Testis (tissue), 3 donors: ENCODE data around the gene APOOL. TPM values are rescaled to one million over a fixed set of nuclear protein-coding genes. Genes with fewer than 3 reads are reported as not detected.

Experiments used
- DNase-seq: peaks from one replicate; pipeline ENCODE4 v3.0.0-alpha.2; 2019
- H3K27ac ChIP-seq, 2 donors: fragments of 200-600 bp; sonication (generic); one replicate each; pipeline ENCODE4 v1.5.1; 2019
- H3K27me3 ChIP-seq: fragments of 200-600 bp; sonication (generic); one replicate; pipeline ENCODE4 v1.5.1; 2019
- H3K36me3 ChIP-seq: fragments of 200-600 bp; sonication (generic); one replicate; pipeline ENCODE4 v1.5.1; 2017; ENCODE audit warnings: low read depth; ENCODE audit errors: missing control alignments
- H3K4me1 ChIP-seq: fragments of 200-600 bp; sonication (generic); one replicate; pipeline ENCODE4 v1.5.1; 2019
- H3K4me3 ChIP-seq, 2 donors: fragments of 200-600 bp; sonication (generic); one replicate each; pipeline ENCODE4 v1.5.1; 2017 to 2019
- H3K9me3 ChIP-seq: fragments of 200-600 bp; sonication (generic); one replicate; pipeline ENCODE4 v1.5.1; 2017
- POLR2A ChIP-seq: fragments of 450-650 bp; IDR thresholded peaks from one replicate; pipeline ENCODE4 v1.6.1; 2017; ENCODE audit warnings: antibody characterized with exemption, mild to moderate bottlenecking, moderate library complexity
- WGBS, 2 donors: methylation state at CpG; one replicate each; pipeline ENCODE4 v1.1.5; 2018; 5-methylcytosine and 5-hydroxymethylcytosine counted together
- intact Hi-C: fragments of 100-400 bp; cut with DNase I; formaldehyde crosslinking; loops from one replicate; pipeline ENCODE4 v1.15.1; 2023; ENCODE audit warnings: low total_unique reads
- polyA plus RNA-seq: library from polyadenylated mRNA; stranded (reverse); fragments of 350-450 nt; fragmentation: Illumina TruSeq; extraction: RNeasy Lipid Tissue Mini Kit (QIAGEN cat#74804); gene quantifications from one replicate; pipeline ENCODE4 v1.2.3, GENCODE V29; 2014; ENCODE audit warnings: low read depth, low replicate concordance; ENCODE audit not compliant: insufficient read depth
- total RNA-seq, 2 donors: library from RNA; depleted of rRNA; stranded (reverse); fragments of >200 nt; gene quantifications; one replicate each; pipeline ENCODE4 v1.2.3, GENCODE V29; 2016
- TF ChIP-seq, protein P1 (sequence below), 3 experiments: fragments of 450-650 bp in 2 of 3; fragments of 200-600 bp in 1 of 3; sonication (generic) in 1 of 3; IDR thresholded peaks; one replicate each; pipeline ENCODE4 v1.5.1; 2016 to 2019; ENCODE audit warnings: antibody characterized with exemption in 3 of 3, mild to moderate bottlenecking in 2 of 3, moderate library complexity in 1 of 3

Gene APOOL
- total and polyA plus RNA-seq, 3 donors from 2014 or later, result 5.3 to 10.5 (median 10.3) TPM

DNA sequence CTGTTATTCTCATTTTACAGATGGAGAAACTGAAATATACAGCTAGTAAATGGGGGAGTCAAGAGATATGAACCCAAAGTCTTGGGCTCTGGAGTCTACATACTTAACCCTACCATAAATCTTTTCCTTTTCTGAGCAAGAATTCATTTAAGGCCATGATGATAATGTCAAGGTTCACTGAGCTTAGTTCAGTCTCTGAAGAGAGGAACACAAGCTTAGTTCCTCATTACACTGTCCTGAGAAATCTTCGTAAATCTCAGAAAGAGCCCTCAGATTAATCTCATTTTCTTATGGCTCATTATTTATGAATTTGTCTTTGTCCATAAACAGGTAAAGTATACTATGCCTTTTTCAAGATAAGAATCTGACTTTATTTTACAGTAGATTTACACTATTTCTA is 135.7 kb downstream of the APOOL start:
- Histone ChIP-seq H3K4me1 (no peaks in the 10 kb centered on the region), H3K9me3 (no peaks in the 10 kb centered on the region), H3K36me3 (no peaks in the 10 kb centered on the region), H3K27ac (no peak overlapping the region), H3K4me3 (no peak overlapping the region), H3K27me3 (no peaks in the 10 kb centered on the region)
- intact Hi-C loops, result no loop called here
- 71 to 72% methylated on average over 1 of the region's 1 CpG for WGBS, 2 donors
- TF ChIP-seq POLR2A, result no peak
- TF ChIP-seq, protein P1, sequence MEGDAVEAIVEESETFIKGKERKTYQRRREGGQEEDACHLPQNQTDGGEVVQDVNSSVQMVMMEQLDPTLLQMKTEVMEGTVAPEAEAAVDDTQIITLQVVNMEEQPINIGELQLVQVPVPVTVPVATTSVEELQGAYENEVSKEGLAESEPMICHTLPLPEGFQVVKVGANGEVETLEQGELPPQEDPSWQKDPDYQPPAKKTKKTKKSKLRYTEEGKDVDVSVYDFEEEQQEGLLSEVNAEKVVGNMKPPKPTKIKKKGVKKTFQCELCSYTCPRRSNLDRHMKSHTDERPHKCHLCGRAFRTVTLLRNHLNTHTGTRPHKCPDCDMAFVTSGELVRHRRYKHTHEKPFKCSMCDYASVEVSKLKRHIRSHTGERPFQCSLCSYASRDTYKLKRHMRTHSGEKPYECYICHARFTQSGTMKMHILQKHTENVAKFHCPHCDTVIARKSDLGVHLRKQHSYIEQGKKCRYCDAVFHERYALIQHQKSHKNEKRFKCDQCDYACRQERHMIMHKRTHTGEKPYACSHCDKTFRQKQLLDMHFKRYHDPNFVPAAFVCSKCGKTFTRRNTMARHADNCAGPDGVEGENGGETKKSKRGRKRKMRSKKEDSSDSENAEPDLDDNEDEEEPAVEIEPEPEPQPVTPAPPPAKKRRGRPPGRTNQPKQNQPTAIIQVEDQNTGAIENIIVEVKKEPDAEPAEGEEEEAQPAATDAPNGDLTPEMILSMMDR (IDR thresholded peaks at IDR 0.05), result no peak
- DNase-seq, result no peak

DNA sequence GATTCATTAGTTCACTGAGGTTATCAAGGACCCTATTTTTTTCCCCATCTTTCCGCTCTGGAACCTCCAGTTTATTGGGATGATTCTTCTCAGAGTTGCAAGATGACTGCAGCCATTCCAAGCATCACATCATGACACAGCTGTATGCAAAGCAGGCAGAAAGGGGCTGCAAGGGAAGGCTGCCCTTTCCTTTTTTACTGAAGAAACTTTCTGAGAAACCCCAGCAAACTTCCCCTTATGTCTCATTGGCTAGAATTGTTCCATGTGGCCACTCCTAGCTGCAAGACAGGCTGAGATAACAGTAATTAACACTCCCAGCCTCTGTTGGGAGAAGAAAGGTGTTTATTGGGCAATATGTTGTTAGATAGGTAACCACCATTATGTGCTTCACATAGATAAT is 137.3 kb downstream of the APOOL start:
- intact Hi-C loops, result no loop called here
- Histone ChIP-seq H3K4me1 (no peaks in the 10 kb centered on the region), H3K27ac (no peak overlapping the region), H3K4me3 (no peak overlapping the region), H3K9me3 (no peaks in the 10 kb centered on the region), H3K36me3 (no peaks in the 10 kb centered on the region), H3K27me3 (no peaks in the 10 kb centered on the region)
- no peak for DNase-seq
- no peak for TF ChIP-seq POLR2A
- TF ChIP-seq, protein P1 (IDR thresholded peaks at IDR 0.05), result no peak
- 90 to 92% methylated on average over 1 of the region's 1 CpG for WGBS, 2 donors

Other genes with a start within 250 kb of the APOOL start
- 1 to 10 TPM; 2.4 to 2.5 TPM for gene SATL1, start 239.9 kb downstream of the APOOL start, total RNA-seq
- gene SATL1, start 239.9 kb downstream of the APOOL start, polyA plus RNA-seq, result 0.95 TPM
- 100 to 1,000 TPM; 125 to 154 TPM for gene ZNF711, start 240.1 kb downstream of the APOOL start, total RNA-seq
- gene ZNF711, start 240.1 kb downstream of the APOOL start, polyA plus RNA-seq, result 30.3 TPM